ENCODE measurements around the gene MTRF1.

DNA sequence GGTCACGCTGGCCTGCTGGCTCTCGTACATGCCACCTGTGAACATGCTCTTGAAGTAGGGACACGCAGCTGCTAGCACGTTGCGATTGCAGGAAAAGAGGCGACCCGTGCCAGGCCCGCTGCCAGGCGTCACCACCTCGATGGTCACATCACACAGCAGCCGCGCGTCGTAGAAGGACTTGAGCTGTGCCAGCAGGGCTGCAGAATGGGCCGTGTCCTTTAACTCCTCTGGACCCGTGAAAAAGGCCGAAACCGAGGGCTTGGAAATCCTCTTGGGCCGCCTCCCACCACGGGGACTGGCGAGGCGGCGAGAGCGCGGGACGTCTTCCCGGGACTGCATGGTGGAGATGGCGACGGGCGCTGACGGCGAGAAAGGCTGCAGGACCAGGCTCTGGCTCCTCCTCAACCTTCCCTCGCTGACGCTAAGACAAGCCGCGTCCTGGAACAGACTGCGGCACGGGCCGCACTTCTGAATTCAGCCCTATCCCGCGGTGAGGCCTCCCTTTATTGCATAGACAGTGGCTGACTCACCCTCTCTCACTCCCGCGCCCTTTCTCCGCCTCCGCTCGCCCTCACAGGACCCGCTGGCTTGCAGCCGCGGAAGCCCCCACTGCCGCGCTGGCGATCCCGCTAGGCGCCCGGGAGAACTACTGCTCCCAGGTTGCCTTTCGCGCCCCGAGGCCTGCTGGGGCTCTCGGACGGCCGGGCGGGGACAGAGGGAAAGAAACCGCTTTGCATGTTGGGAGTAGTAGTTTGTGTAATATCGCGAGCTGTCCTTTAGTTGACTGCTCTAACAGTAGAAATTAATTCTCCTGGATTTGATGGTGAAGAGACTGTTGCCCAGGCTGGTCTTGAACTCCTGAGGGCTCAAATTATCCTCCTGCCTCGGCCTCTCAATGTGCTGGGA lies 69.2 kb downstream of the MTRF1 start, which contains the start of gene KBTBD7:
- TF ChIP-seq, protein P1, sequence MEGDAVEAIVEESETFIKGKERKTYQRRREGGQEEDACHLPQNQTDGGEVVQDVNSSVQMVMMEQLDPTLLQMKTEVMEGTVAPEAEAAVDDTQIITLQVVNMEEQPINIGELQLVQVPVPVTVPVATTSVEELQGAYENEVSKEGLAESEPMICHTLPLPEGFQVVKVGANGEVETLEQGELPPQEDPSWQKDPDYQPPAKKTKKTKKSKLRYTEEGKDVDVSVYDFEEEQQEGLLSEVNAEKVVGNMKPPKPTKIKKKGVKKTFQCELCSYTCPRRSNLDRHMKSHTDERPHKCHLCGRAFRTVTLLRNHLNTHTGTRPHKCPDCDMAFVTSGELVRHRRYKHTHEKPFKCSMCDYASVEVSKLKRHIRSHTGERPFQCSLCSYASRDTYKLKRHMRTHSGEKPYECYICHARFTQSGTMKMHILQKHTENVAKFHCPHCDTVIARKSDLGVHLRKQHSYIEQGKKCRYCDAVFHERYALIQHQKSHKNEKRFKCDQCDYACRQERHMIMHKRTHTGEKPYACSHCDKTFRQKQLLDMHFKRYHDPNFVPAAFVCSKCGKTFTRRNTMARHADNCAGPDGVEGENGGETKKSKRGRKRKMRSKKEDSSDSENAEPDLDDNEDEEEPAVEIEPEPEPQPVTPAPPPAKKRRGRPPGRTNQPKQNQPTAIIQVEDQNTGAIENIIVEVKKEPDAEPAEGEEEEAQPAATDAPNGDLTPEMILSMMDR (IDR thresholded peaks at IDR 0.05) = no peak
- TF ChIP-seq EZH2phosphoT487 (IDR thresholded peaks at IDR 0.05) = no peak

Data from neural progenitor cell (in vitro differentiated cells).